ENCODE data around the gene CHIA. TPM values are rescaled to one million over a fixed set of nuclear protein-coding genes. Genes with fewer than 3 reads are reported as not detected.

CHIA gene
- total and polyA plus RNA-seq, 9 of the 15 experiments (the other 6 are each of a cell fraction or from before 2014, with no cell fraction given): not detected

GRCh38 chr1:111253876-111254275 lies 36.8 kb upstream of the CHIA start:
- BruUV-seq (replicated peaks): no TSS peak
- Histone ChIP-seq H3K4me1 (replicated peaks in 1 of 2; ENCODE audit: control insufficient read depth in 2 of 2, insufficient read depth in 2 of 2, low read length in 2 of 2) (no peaks in the 10 kb centered on the region), H3K9me1 (ENCODE audit: control insufficient read depth, insufficient read depth, low read length) (no peaks in the 10 kb centered on the region), H3K27ac (ENCODE audit: extremely low read depth, low read depth, low read length) (no peak overlapping the region), H3K27me3 (ENCODE audit: control insufficient read depth in 2 of 2, insufficient read depth in 2 of 2, low read length in 2 of 2) (peaks cover 9 to 10% of the 10 kb centered on the region in 2 experiments; a peak in 3 of 5 replicates), H3K79me2 (ENCODE audit: control insufficient read depth, insufficient read depth, low read length) (no peaks in the 10 kb centered on the region), H3K4me3 (no peak overlapping the region), H2AFZ (ENCODE audit: low read depth, low read length) (no peak overlapping the region), H3K9ac (ENCODE audit: insufficient read depth in 1 of 2, low read depth in 2 of 2, low read length in 2 of 2) (no peak overlapping the region), H4K20me1 (replicated peaks; ENCODE audit: control insufficient read depth, insufficient read depth, low read length) (peaks cover 4% of the 10 kb centered on the region; the same call in 1 of the 2 replicates), H3K4me2 (ENCODE audit: insufficient read depth, low read length) (no peak overlapping the region), H3K36me3 (ENCODE audit: control insufficient read depth, insufficient read depth, low read length) (no peaks in the 10 kb centered on the region), H3K9me3 (replicated peaks; ENCODE audit: control insufficient read depth, insufficient read depth, low read depth, low read length) (no peaks in the 10 kb centered on the region)
- in situ Hi-C loops (cut with MboI): no loop called here
- DNase-seq (ENCODE audit: extremely low read depth in 1 of 4, low spot score in 3 of 4) (no peak), FAIRE-seq (no peak), ATAC-seq (no peak)
- ChIA-PET POLR2A (interaction anchor here (0.5 kb wide), 1 partner anchor 32 kb away, joined by 3 read pairs; no protein-coding TSS in a partner anchor), CTCF (ENCODE audit: low intra/inter-chr PET ratio) (no interaction called here)
- intact Hi-C loops (cut with micrococcal nuclease): no loop called here
- WGBS (ENCODE audit: insufficient coverage, low coverage, missing lambda C conversion rate): 4% methylated on average over 1 of the region's 1 CpG
- TF ChIP-seq IRF1 (CRISPR knock-in tag; IDR thresholded peaks at IDR 0.05; ENCODE audit: borderline replicate concordance) (no peak), MTA2 (IDR thresholded peaks at IDR 0.05; ENCODE audit: low read depth) (no peak), TBP (optimal IDR thresholded peaks at IDR 0.05; ENCODE audit: low read depth, low read length) (no peak), CEBPB (tag; IDR thresholded peaks at IDR 0.05) (no peak), TEAD2 (tag; IDR thresholded peaks at IDR 0.05) (no peak), CCNT2 (IDR thresholded peaks at IDR 0.05; ENCODE audit: borderline replicate concordance, extremely low read depth, insufficient read length, low read depth, low read length) (no peak), HES1 (IDR thresholded peaks at IDR 0.05; ENCODE audit: low read depth) (no peak), MBD1 (CRISPR knock-in tag; IDR thresholded peaks at IDR 0.05) (no peak), FOXP1 (CRISPR knock-in tag; IDR thresholded peaks at IDR 0.05) (no peak), ZNF830 (CRISPR knock-in tag; IDR thresholded peaks at IDR 0.05) (no peak), ZEB2 (IDR thresholded peaks at IDR 0.05) (no peak), ZNF212 (CRISPR knock-in tag; IDR thresholded peaks at IDR 0.05) (no peak), ZNF3 (CRISPR knock-in tag; IDR thresholded peaks at IDR 0.05) (no peak), TAF7 (tag; IDR thresholded peaks at IDR 0.05) (no peak), ZNF263 (CRISPR knock-in tag; IDR thresholded peaks at IDR 0.05; ENCODE audit: borderline replicate concordance) (no peak), LCOR (CRISPR knock-in tag; IDR thresholded peaks at IDR 0.05) (no peak), KLF13 (tag; IDR thresholded peaks at IDR 0.05; ENCODE audit: borderline replicate concordance, low read depth) (no peak), HMGN3 (IDR thresholded peaks at IDR 0.05; ENCODE audit: borderline replicate concordance, extremely low read depth, insufficient read length, low read depth, low read length) (no peak), ZNF75A (CRISPR knock-in tag; IDR thresholded peaks at IDR 0.05) (no peak)
